NOMO-1 (cell line): ENCODE measurements around the gene VPREB1.
"Not testable (repeated sequence)": the region's sequence is repeated elsewhere in the genome, so short reads cannot be mapped to it uniquely, and the experiment has no call there.

ENCODE experiments used
- DNase-seq, 2 experiments: peaks; one replicate each; lab custom pipeline; 2025; ENCODE audit not compliant: unreplicated experiment in 2 of 2; lab: John Stamatoyannopoulos, UW

VPREB1 gene

GRCh38 chr22:22244316-22245250, at the start of gene VPREB1:
VPREB1 (plus strand) TSS chr22:22244786; CDS start chr22:22244814, 28 bp downstream.
- no peak for DNase-seq

GRCh38 chr22:22194931-22195264, 49.7 kb upstream of the VPREB1 start:
- DNase-seq: no peak

- DNase-seq: peak; percentile 53 to 75
Measured at GRCh38 chr22:22195265-22196017, 49.1 kb upstream of the VPREB1 start.

- no peak for DNase-seq
Measured at GRCh38 chr22:22196018-22196533, 48.5 kb upstream of the VPREB1 start.

- no peak for DNase-seq
Measured at GRCh38 chr22:22196833-22197477, 47.6 kb upstream of the VPREB1 start.

- no peak for DNase-seq
Measured at GRCh38 chr22:22197993-22198402, 46.6 kb upstream of the VPREB1 start.

- no peak for DNase-seq
Measured at GRCh38 chr22:22198751-22199150, 45.8 kb upstream of the VPREB1 start.

- DNase-seq: no peak
Measured at GRCh38 chr22:22199634-22200033, 45.0 kb upstream of the VPREB1 start.

- no peak for DNase-seq
Measured at GRCh38 chr22:22200569-22201184, 43.9 kb upstream of the VPREB1 start.

GRCh38 chr22:22201185-22201929, 43.2 kb upstream of the VPREB1 start:
- DNase-seq: peak in 1 of 2 experiments; percentile 41

GRCh38 chr22:22201930-22202343, 42.6 kb upstream of the VPREB1 start:
- DNase-seq: no peak

- no peak for DNase-seq
Measured at GRCh38 chr22:22203048-22203971, 41.3 kb upstream of the VPREB1 start.

- DNase-seq: peak; percentile 77 to 85
Measured at GRCh38 chr22:22207845-22208564, 36.6 kb upstream of the VPREB1 start.

GRCh38 chr22:22208652-22209051, 35.9 kb upstream of the VPREB1 start:
- no peak for DNase-seq

GRCh38 chr22:22209080-22209640, 35.4 kb upstream of the VPREB1 start:
- not testable (repeated sequence) for DNase-seq

GRCh38 chr22:22210375-22210774, 34.2 kb upstream of the VPREB1 start:
- peak in 1 of 2 experiments; percentile 17 for DNase-seq

- DNase-seq: no peak
Measured at GRCh38 chr22:22210889-22211833, 33.4 kb upstream of the VPREB1 start.
